RWPE2 (cell line): ENCODE data around the gene NMUR1.
"Not testable (repeated sequence)": the region's sequence is repeated elsewhere in the genome, so short reads cannot be mapped to it uniquely, and the experiment has no call there.

ENCODE experiments used
- ATAC-seq: fragments of 200-7000 bp; cut with Tn5 transposase; 3 replicates; pipeline ENCODE4 v1.9.1; 2021; ENCODE audit warnings: low read depth
- DNase-seq: peaks from one replicate; pipeline ENCODE4 v3.0.0-alpha.2; 2020; ENCODE audit warnings: low spot score
- H3K27ac ChIP-seq: fragments of 450-650 bp; 2 replicates; pipeline ENCODE4 v1.5.1; 2017; ENCODE audit warnings: mild to moderate bottlenecking; ENCODE audit not compliant: poor library complexity, severe bottlenecking
- H3K27me3 ChIP-seq: fragments of 250-450 bp; sonication (Bioruptor Pico); 2 replicates; pipeline ENCODE4 v1.5.1; 2021; ENCODE audit warnings: mild to moderate bottlenecking, moderate library complexity; ENCODE audit not compliant: insufficient read depth, poor library complexity, severe bottlenecking
- H3K36me3 ChIP-seq: fragments of 250-450 bp; sonication (Bioruptor Pico); 2 replicates; pipeline ENCODE4 v1.5.1; 2020; ENCODE audit warnings: low read depth, mild to moderate bottlenecking, moderate library complexity
- H3K4me1 ChIP-seq: fragments of 250-450 bp; sonication (Bioruptor Pico); 2 replicates; pipeline ENCODE4 v1.5.1; 2021; ENCODE audit warnings: mild to moderate bottlenecking, moderate library complexity; ENCODE audit not compliant: insufficient read depth, poor library complexity, severe bottlenecking
- H3K4me3 ChIP-seq: fragments of 250-450 bp; sonication (Bioruptor Pico); 2 replicates; pipeline ENCODE4 v1.5.1; 2021; ENCODE audit warnings: mild to moderate bottlenecking, moderate library complexity; ENCODE audit not compliant: severe bottlenecking
- H3K9me3 ChIP-seq: fragments of 250-450 bp; sonication (Bioruptor Pico); 2 replicates; pipeline ENCODE4 v1.5.1; 2021; ENCODE audit warnings: mild to moderate bottlenecking, moderate library complexity; ENCODE audit not compliant: severe bottlenecking
- CTCF ChIP-seq: fragments of 450-650 bp; IDR thresholded peaks from one replicate; pipeline ENCODE4 v1.5.1; 2017; ENCODE audit warnings: mild to moderate bottlenecking, moderate library complexity; ENCODE audit not compliant: poor library complexity, severe bottlenecking

NMUR1 gene

GRCh38 chr2:231557571-231558217, 27.4 kb upstream of the NMUR1 start:
- no peak for DNase-seq
- peak; percentile 52; the same call in 2 of the 3 replicates for ATAC-seq
- Histone ChIP-seq H3K27ac (no peak overlapping the region), H3K4me3 (no peak overlapping the region), H3K36me3 (no peaks in the 10 kb centered on the region), H3K27me3 (no peaks in the 10 kb centered on the region), H3K4me1 (no peaks in the 10 kb centered on the region), H3K9me3 (no peaks in the 10 kb centered on the region)
- TF ChIP-seq CTCF, result peak; percentile 55

GRCh38 chr2:231556981-231557380, 26.7 kb upstream of the NMUR1 start:
- Histone ChIP-seq H3K4me3 (no peak overlapping the region), H3K36me3 (no peaks in the 10 kb centered on the region), H3K27me3 (no peaks in the 10 kb centered on the region), H3K4me1 (no peaks in the 10 kb centered on the region), H3K9me3 (no peaks in the 10 kb centered on the region), H3K27ac (no peak overlapping the region)
- ATAC-seq (no peak), DNase-seq (no peak)
- no peak for TF ChIP-seq CTCF

GRCh38 chr2:231556496-231556895, 26.3 kb upstream of the NMUR1 start:
- DNase-seq, H3K9me3 ChIP-seq, H3K27me3 ChIP-seq, ATAC-seq, H3K27ac ChIP-seq, H3K4me1 ChIP-seq, H3K36me3 ChIP-seq, H3K4me3 ChIP-seq: not testable (repeated sequence)

- Histone ChIP-seq H3K27ac (no peak overlapping the region), H3K27me3 (no peaks in the 10 kb centered on the region), H3K4me1 (no peaks in the 10 kb centered on the region), H3K36me3 (no peaks in the 10 kb centered on the region), H3K4me3 (no peak overlapping the region), H3K9me3 (no peaks in the 10 kb centered on the region)
- DNase-seq (no peak), ATAC-seq (no peak)
- TF ChIP-seq CTCF, result no peak
Measured at GRCh38 chr2:231554748-231555545, 24.7 kb upstream of the NMUR1 start.

GRCh38 chr2:231554327-231554726, 24.1 kb upstream of the NMUR1 start:
- no peaks in the 10 kb centered on the region for H3K27me3 ChIP-seq
- no peak overlapping the region for H3K27ac ChIP-seq

More at GRCh38 chr2:231554327-231554726, 24.1 kb upstream of the NMUR1 start:
- H3K4me3 ChIP-seq, result no peak overlapping the region
- DNase-seq (no peak), ATAC-seq (no peak)
- no peaks in the 10 kb centered on the region for H3K9me3 ChIP-seq
- H3K4me1 ChIP-seq, result no peaks in the 10 kb centered on the region
- H3K36me3 ChIP-seq, result no peaks in the 10 kb centered on the region
- no peak for TF ChIP-seq CTCF
